ENCODE data around the gene SLC13A3. TPM values are rescaled to one million over a fixed set of nuclear protein-coding genes. Genes with fewer than 3 reads are reported as not detected.

SLC13A3 gene
- total and polyA plus RNA-seq, 2 donors (not counting 3 experiments of a cell fraction or from before 2014, with no cell fraction given) = 0.11 to 0.40 TPM

DNA sequence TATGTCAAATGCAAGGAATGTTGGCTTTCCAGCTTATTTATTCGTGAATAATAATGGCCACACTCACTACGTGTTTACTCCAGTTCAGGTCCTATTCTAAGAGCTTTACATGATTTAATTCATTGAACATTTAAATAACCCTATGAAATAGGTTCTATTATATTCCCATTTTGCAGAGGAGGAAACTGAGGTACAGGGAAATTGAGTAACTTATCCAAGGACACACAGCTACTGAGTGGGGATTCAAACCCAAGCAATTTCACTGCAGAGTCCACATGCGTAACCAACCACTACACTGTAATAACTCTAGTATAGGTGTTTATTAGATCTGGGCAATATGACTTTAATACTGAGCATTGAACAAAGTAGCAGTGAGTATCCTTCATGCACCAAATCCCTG, 12.3 kb upstream of the SLC13A3 start:
- Histone ChIP-seq H3K4me1 (ENCODE audit: control insufficient read depth, extremely low read depth, insufficient read depth, low read length) (no peaks in the 10 kb centered on the region), H3K36me3 (ENCODE audit: control insufficient read depth in 2 of 2, extremely low read depth in 1 of 2, insufficient read depth in 2 of 2, low read length in 2 of 2) (no peaks in the 10 kb centered on the region), H3K79me2 (ENCODE audit: control insufficient read depth, insufficient read depth, low read length) (no peaks in the 10 kb centered on the region), H3K9me3 (replicated peaks; ENCODE audit: control insufficient read depth, insufficient read depth, low read length) (no peaks in the 10 kb centered on the region), H3K27me3 (ENCODE audit: control insufficient read depth in 2 of 2, insufficient read depth in 2 of 2, low read length in 2 of 2) (no peaks in the 10 kb centered on the region), H3K9me1 (replicated peaks; ENCODE audit: control insufficient read depth, extremely low read depth, insufficient read depth, low read length) (no peaks in the 10 kb centered on the region), H4K20me1 (replicated peaks; ENCODE audit: control insufficient read depth, extremely low read depth, insufficient read depth, low read length) (no peaks in the 10 kb centered on the region), H3K4me3 (replicated peaks in 1 of 3; ENCODE audit: insufficient read depth in 1 of 3, low read depth in 1 of 3, low read length in 3 of 3) (no peak overlapping the region), H3K4me2 (ENCODE audit: insufficient read depth, low read length) (no peak overlapping the region), H3K27ac (ENCODE audit: insufficient read depth, low read depth, low read length) (no peak overlapping the region), H2AFZ (ENCODE audit: low read depth, low read length) (no peak overlapping the region), H3K9ac (replicated peaks; ENCODE audit: extremely low read depth, insufficient read depth, low read length) (no peak overlapping the region)
- intact Hi-C loops (cut with micrococcal nuclease) (no loop called here), dilution Hi-C loops (cut with MboI; ENCODE audit: extremely low pct_ligation_motif_present, low sequenced_read_pairs) (no loop called here)
- DNase-seq (ENCODE audit: low read depth, low spot score) (no peak), FAIRE-seq (no peak)
- ChIA-PET POLR2A (no interaction called here), CTCF (interaction anchor here (1.1 to 1.6 kb wide), 2 partner anchors 8 to 14 kb away, joined by 3 read pairs; no protein-coding TSS in a partner anchor)
- TF ChIP-seq, protein P1, sequence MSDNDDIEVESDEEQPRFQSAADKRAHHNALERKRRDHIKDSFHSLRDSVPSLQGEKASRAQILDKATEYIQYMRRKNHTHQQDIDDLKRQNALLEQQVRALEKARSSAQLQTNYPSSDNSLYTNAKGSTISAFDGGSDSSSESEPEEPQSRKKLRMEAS (IDR thresholded peaks at IDR 0.05; ENCODE audit: insufficient read depth, insufficient read length) = no peak
- TF ChIP-seq EZH2 (IDR thresholded peaks at IDR 0.05; ENCODE audit: borderline replicate concordance, low read depth, low read length, severe bottlenecking) (no peak), MYC (IDR thresholded peaks at IDR 0.05; ENCODE audit: low read depth, low read length) (no peak), GATA2 (IDR thresholded peaks at IDR 0.05; ENCODE audit: insufficient read depth, insufficient read length, low read depth, low read length) (no peak), POLR2A (IDR thresholded peaks at IDR 0.05; ENCODE audit: low read depth, low read length) (no peak), FOS (IDR thresholded peaks at IDR 0.05; ENCODE audit: borderline replicate concordance, insufficient read depth, low read length) (no peak), JUN (IDR thresholded peaks at IDR 0.05; ENCODE audit: borderline replicate concordance, insufficient read depth, insufficient read length, low read depth) (no peak), POLR2AphosphoS5 (IDR thresholded peaks at IDR 0.05; ENCODE audit: insufficient read depth, low read depth, low read length) (no peak)
- TF ChIP-seq, protein P2, sequence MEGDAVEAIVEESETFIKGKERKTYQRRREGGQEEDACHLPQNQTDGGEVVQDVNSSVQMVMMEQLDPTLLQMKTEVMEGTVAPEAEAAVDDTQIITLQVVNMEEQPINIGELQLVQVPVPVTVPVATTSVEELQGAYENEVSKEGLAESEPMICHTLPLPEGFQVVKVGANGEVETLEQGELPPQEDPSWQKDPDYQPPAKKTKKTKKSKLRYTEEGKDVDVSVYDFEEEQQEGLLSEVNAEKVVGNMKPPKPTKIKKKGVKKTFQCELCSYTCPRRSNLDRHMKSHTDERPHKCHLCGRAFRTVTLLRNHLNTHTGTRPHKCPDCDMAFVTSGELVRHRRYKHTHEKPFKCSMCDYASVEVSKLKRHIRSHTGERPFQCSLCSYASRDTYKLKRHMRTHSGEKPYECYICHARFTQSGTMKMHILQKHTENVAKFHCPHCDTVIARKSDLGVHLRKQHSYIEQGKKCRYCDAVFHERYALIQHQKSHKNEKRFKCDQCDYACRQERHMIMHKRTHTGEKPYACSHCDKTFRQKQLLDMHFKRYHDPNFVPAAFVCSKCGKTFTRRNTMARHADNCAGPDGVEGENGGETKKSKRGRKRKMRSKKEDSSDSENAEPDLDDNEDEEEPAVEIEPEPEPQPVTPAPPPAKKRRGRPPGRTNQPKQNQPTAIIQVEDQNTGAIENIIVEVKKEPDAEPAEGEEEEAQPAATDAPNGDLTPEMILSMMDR (IDR thresholded peaks at IDR 0.05; ENCODE audit: extremely low read depth in 1 of 2, insufficient read depth in 1 of 2, low read depth in 1 of 2, low read length in 2 of 2) = no peak
- BruUV-seq (replicated peaks) = no TSS peak
